Stimulated activated CD4-positive, alpha-beta T cell treated with anti-CD3 and anti-CD28 coated beads, Interleukin-4, amount 100 ng/mL, for 48 hours (primary cell): ENCODE results near the gene ZSCAN23.
A peak's percentile ranks its signal among the peaks of the same experiment; 100 is the strongest.
"Not testable (repeated sequence)": the region's sequence is repeated elsewhere in the genome, so short reads cannot be mapped to it uniquely, and the experiment has no call there.

Experiments
- DNase-seq, 2 donors: peaks; one replicate each; pipeline ENCODE4 v3.0.0-alpha.2; 2020; ENCODE audit warnings: low read depth in 2 of 2

ZSCAN23 gene

GRCh38 chr6:28442586-28442985 lies 705 bp downstream of the ZSCAN23 start:
- DNase-seq = no peak

- DNase-seq = no peak
Observed at GRCh38 chr6:28436404-28436803, 6.9 kb downstream of the ZSCAN23 start.

GRCh38 chr6:28433119-28433518 lies 10.2 kb downstream of the ZSCAN23 start:
- no peak for DNase-seq

GRCh38 chr6:28429781-28430180 lies 13.5 kb downstream of the ZSCAN23 start:
- DNase-seq = no peak

- DNase-seq = no peak
Observed at GRCh38 chr6:28425944-28426541, 17.2 kb downstream of the ZSCAN23 start.

GRCh38 chr6:28424163-28424562 lies 19.1 kb downstream of the ZSCAN23 start:
- no peak for DNase-seq

- DNase-seq = no peak
Observed at GRCh38 chr6:28423546-28423945, 19.7 kb downstream of the ZSCAN23 start.

GRCh38 chr6:28413681-28414080 lies 29.6 kb downstream of the ZSCAN23 start:
- DNase-seq = no peak

GRCh38 chr6:28410767-28411166 lies 32.5 kb downstream of the ZSCAN23 start:
- no peak for DNase-seq

- no peak for DNase-seq
Observed at GRCh38 chr6:28408076-28408802, 35.1 kb downstream of the ZSCAN23 start.

- no peak for DNase-seq
Observed at GRCh38 chr6:28407401-28407800, 35.9 kb downstream of the ZSCAN23 start.

- DNase-seq = not testable (repeated sequence)
Observed at GRCh38 chr6:28403923-28404322, 39.4 kb downstream of the ZSCAN23 start.

GRCh38 chr6:28402197-28402596 lies 41.1 kb downstream of the ZSCAN23 start:
- DNase-seq = no peak

- no peak for DNase-seq
Observed at GRCh38 chr6:28401172-28401571, 42.1 kb downstream of the ZSCAN23 start.

- DNase-seq = no peak
Observed at GRCh38 chr6:28400122-28400451, 43.2 kb downstream of the ZSCAN23 start.

- DNase-seq = peak; percentile 79
Observed at GRCh38 chr6:28399350-28400121, 43.8 kb downstream of the ZSCAN23 start, which contains the start of gene ZSCAN12. Gene ZSCAN12, minus strand, starts transcription at chr6:28399747. Its CDS starts 1,342 bp downstream, at chr6:28398405.

- no peak for DNase-seq
Observed at GRCh38 chr6:28395918-28396317, 47.4 kb downstream of the ZSCAN23 start.

- DNase-seq = no peak
Observed at GRCh38 chr6:28393912-28394662, 49.2 kb downstream of the ZSCAN23 start.

- DNase-seq = no peak
Observed at GRCh38 chr6:28390688-28391087, 52.6 kb downstream of the ZSCAN23 start.

GRCh38 chr6:28384143-28384533 lies 59.2 kb downstream of the ZSCAN23 start:
- no peak for DNase-seq

- DNase-seq = peak; percentile 7 to 28
Observed at GRCh38 chr6:28383235-28384142, 59.8 kb downstream of the ZSCAN23 start.
